Endothelial cell of umbilical vein (primary cell): Measurements from ENCODE around the gene HIRA. TPM values are rescaled to one million over a fixed set of nuclear protein-coding genes. Genes with fewer than 3 reads are reported as not detected.

ENCODE experiments used
- BruUV-seq: library from RNA; stranded (reverse); fragments of 400-500 nt; replicated peaks from 2 replicates; lab custom pipeline; 2021; lab: Mats Ljungman, UMichigan
- CTCF ChIA-PET: fragments of 300-600, 350-600 bp; sonication (Branson Sonifier 250); formaldehyde crosslinking; loops from one replicate; lab custom pipeline; 2021; ENCODE audit warnings: antibody characterized with exemption, inconsistent platforms; lab: Charles Lee
- POLR2A ChIA-PET: fragments of 300-600, 350-600 bp; sonication (Branson Sonifier 250); formaldehyde crosslinking; loops from one replicate; lab custom pipeline; 2021; ENCODE audit warnings: antibody characterized with exemption, inconsistent platforms; lab: Charles Lee
- DNase-seq: peaks from one replicate; pipeline ENCODE4 v3.0.0-alpha.2; 2011; ENCODE audit warnings: low read depth, low spot score
- FAIRE-seq: peaks from 2 replicates; lab custom pipeline; 2011; peaks lifted over from hg19 to GRCh38; lab: Jason Lieb, UNC
- H2AFZ ChIP-seq: 2 replicates; pipeline ENCODE4 v1.6.0; 2012; ENCODE audit warnings: low read depth, low read length, control low read depth, inconsistent platforms
- H3K27ac ChIP-seq: 2 replicates; pipeline ENCODE4 v1.5.1; 2011; ENCODE audit warnings: low read depth, mild to moderate bottlenecking, control low read depth, low read length, moderate library complexity; ENCODE audit not compliant: insufficient read depth
- H3K27me3 ChIP-seq, 2 experiments: 2 replicates each; pipeline versions ENCODE4 v1.6.0 to v1.6.1; 2011; ENCODE audit warnings: low read length in 2 of 2, mixed read lengths in 1 of 2; ENCODE audit not compliant: control insufficient read depth in 2 of 2, insufficient read depth in 2 of 2
- H3K36me3 ChIP-seq, 2 experiments: 2 replicates in 1 of 2; 3 replicates in 1 of 2; pipeline ENCODE4 v1.5.1; 2011; ENCODE audit warnings: low read length in 2 of 2, mild to moderate bottlenecking in 1 of 2, moderate library complexity in 1 of 2; ENCODE audit not compliant: control insufficient read depth in 2 of 2, insufficient read depth in 2 of 2; ENCODE audit errors: extremely low read depth in 1 of 2
- H3K4me1 ChIP-seq: 3 replicates; pipeline ENCODE4 v1.5.1; 2011; ENCODE audit warnings: mild to moderate bottlenecking, low read length; ENCODE audit not compliant: control insufficient read depth, insufficient read depth; ENCODE audit errors: extremely low read depth
- H3K4me2 ChIP-seq: 2 replicates; pipeline ENCODE4 v1.6.1; 2011; ENCODE audit warnings: low read length, control low read depth, mixed read lengths; ENCODE audit not compliant: insufficient read depth
- H3K4me3 ChIP-seq, 3 experiments: fragments of 200-600 bp in 1 of 3; sonication (generic), shearing (Covaris generic) in 1 of 3; replicated peaks in 1 of 3; 2 replicates each; pipeline ENCODE4 v1.5.1; 2011 to 2016; ENCODE audit warnings: control low read depth in 3 of 3, low read length in 3 of 3, mild to moderate bottlenecking in 2 of 3, inconsistent platforms in 1 of 3, low read depth in 1 of 3, moderate library complexity in 1 of 3; ENCODE audit not compliant: insufficient read depth in 1 of 3
- H3K79me2 ChIP-seq: 2 replicates; pipeline ENCODE4 v1.6.0; 2012; ENCODE audit warnings: low read length, inconsistent platforms; ENCODE audit not compliant: control insufficient read depth, insufficient read depth
- H3K9ac ChIP-seq: replicated peaks from 2 replicates; pipeline ENCODE3; 2011; ENCODE audit warnings: low read length, control low read depth; ENCODE audit not compliant: insufficient read depth; ENCODE audit errors: extremely low read depth
- H3K9me1 ChIP-seq: replicated peaks from 3 replicates; pipeline ENCODE4 v1.6.0; 2011; ENCODE audit warnings: mild to moderate bottlenecking, low read length; ENCODE audit not compliant: control insufficient read depth, insufficient read depth; ENCODE audit errors: extremely low read depth
- H3K9me3 ChIP-seq: replicated peaks from 2 replicates; pipeline ENCODE4 v1.5.1; 2012; ENCODE audit warnings: low read length, inconsistent platforms; ENCODE audit not compliant: control insufficient read depth, insufficient read depth
- H4K20me1 ChIP-seq: replicated peaks from 2 replicates; pipeline ENCODE3; 2011; ENCODE audit warnings: mild to moderate bottlenecking, low read length; ENCODE audit not compliant: control insufficient read depth, insufficient read depth; ENCODE audit errors: extremely low read depth
- EZH2 ChIP-seq: IDR thresholded peaks from 2 replicates; pipeline ENCODE4 v1.6.1; 2012; ENCODE audit warnings: borderline replicate concordance, low read depth, mild to moderate bottlenecking, moderate library complexity, low read length, inconsistent platforms; ENCODE audit not compliant: severe bottlenecking
- FOS ChIP-seq: IDR thresholded peaks from 2 replicates; pipeline ENCODE4 v1.6.1; 2011; ENCODE audit warnings: mild to moderate bottlenecking, low read length, moderate library complexity, borderline replicate concordance; ENCODE audit not compliant: insufficient read depth
- GATA2 ChIP-seq: IDR thresholded peaks from 2 replicates; pipeline ENCODE4 v1.7.0; 2011; ENCODE audit warnings: low read depth, mild to moderate bottlenecking, moderate library complexity, mixed read lengths, low read length; ENCODE audit not compliant: insufficient read length, insufficient read depth
- JUN ChIP-seq: IDR thresholded peaks from 2 replicates; pipeline ENCODE4 v1.6.1; 2011; ENCODE audit warnings: borderline replicate concordance, low read depth; ENCODE audit not compliant: insufficient read length, insufficient read depth
- MYC ChIP-seq: IDR thresholded peaks from one replicate; pipeline ENCODE4 v1.6.1; 2011; ENCODE audit warnings: mild to moderate bottlenecking, low read depth, low read length
- POLR2A ChIP-seq: IDR thresholded peaks from 2 replicates; pipeline ENCODE4 v1.6.1; 2012; ENCODE audit warnings: low read depth, mild to moderate bottlenecking, control low read depth, low read length
- POLR2AphosphoS5 ChIP-seq: IDR thresholded peaks from 2 replicates; pipeline ENCODE4 v1.6.1; 2012; ENCODE audit warnings: low read depth, mild to moderate bottlenecking, control low read depth, low read length, moderate library complexity; ENCODE audit not compliant: insufficient read depth
- dilution Hi-C: fragments of 300-500 bp; cut with MboI; formaldehyde crosslinking; loops from one replicate; pipeline ENCODE4 v1.15.0; 2019; ENCODE audit warnings: low sequenced_read_pairs; ENCODE audit not compliant: extremely low pct_ligation_motif_present
- intact Hi-C: fragments of 100-400 bp; cut with micrococcal nuclease; formaldehyde crosslinking; loops from one replicate; pipeline ENCODE4 v1.10.0; 2022
- polyA plus RNA-seq, 4 experiments: library from polyadenylated mRNA; depleted of rRNA in 3 of 4; stranded (reverse) in 3 of 4; unstranded in 1 of 4; fragments of >200 nt; gene quantifications; 2 replicates each; pipeline versions ENCODE4 v1.2.1 to v1.2.3, GENCODE V29; 2011 to 2012; ENCODE audit warnings: missing spikeins in 1 of 4
- total RNA-seq: library from RNA; stranded (reverse); gene quantifications from 2 replicates; pipeline ENCODE4 v1.2.3, GENCODE V29; 2021
- TF ChIP-seq, protein P1 (sequence below), 2 donors: IDR thresholded peaks; 1 replicate in 1 of 2; 2 replicates in 1 of 2; pipeline ENCODE4 v1.5.1; 2011; ENCODE audit warnings: low read length in 2 of 2, mild to moderate bottlenecking in 2 of 2, moderate library complexity in 2 of 2, control low read depth in 1 of 2, inconsistent platforms in 1 of 2, low read depth in 1 of 2; ENCODE audit not compliant: insufficient read depth in 1 of 2; ENCODE audit errors: extremely low read depth in 1 of 2
- TF ChIP-seq, protein P2 (sequence below): IDR thresholded peaks from 2 replicates; pipeline ENCODE4 v1.6.1; 2011; ENCODE audit not compliant: insufficient read depth, insufficient read length

The HIRA gene
- total and polyA plus RNA-seq, 2 donors (not counting 3 experiments of a cell fraction or from before 2014, with no cell fraction given): 17.3 to 27.7 TPM

DNA sequence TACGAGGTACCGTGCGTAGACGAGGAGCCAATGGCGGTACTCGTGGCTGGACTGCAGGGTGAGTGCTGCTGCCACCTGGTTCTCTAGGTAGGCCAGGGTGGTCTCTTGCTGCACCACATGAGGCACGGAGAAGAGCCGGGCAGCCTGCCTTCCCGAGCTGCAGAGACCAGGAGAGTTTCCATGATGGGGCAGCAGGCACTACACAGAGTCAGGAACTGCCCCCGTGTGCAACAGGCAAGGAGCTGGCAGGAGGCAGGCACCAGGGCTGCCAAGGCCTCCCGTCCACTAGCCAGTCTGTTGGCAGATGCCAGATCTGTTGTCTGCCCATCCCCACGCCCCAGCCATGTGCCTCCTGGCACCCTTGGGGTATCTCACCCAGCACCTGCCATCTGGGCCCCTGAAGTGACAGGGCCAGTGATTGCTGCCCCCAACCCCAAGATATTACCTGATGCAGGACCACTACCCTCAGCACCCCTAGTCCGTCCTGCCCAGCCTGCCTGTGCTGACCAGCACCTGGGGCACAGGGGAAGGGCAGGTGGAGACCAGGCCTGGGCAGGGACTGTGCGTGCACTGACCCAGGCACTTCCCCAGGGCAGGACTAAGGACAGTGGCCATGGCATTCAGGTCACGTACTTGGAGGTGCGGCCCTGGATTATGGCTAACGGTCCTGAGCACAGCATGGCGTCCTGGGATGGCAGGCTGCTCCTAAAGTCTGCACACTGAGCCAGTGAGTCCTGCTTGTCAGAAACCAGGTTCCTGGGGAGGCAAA is 78.0 kb downstream of the HIRA start:
- intact Hi-C loops (no loop called here), dilution Hi-C loops (no loop called here)

DNA sequence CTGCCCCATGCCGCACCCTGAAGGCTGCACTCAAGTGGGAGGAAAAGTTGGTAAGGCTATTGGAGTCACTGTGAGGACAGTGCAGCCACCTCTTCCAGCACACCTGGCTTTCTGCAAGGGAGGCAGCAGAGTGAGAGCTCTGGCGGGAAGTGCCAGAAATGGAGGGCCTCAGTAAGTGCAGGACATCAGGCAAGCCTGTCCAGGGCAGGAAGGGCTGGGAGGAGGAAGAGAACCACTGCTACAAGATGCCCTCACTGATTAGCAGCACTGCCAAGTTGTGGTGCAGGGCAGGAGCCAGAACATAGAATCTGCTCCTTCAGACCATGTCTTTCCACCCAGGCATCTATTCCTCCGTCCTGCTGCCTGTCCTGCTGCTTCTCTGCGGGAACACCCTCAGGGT is 78.8 kb downstream of the HIRA start:
- H3K9me3 ChIP-seq: no peaks in the 10 kb centered on the region
- H3K4me2 ChIP-seq: no peak overlapping the region
- FAIRE-seq (no peak), DNase-seq (no peak)
- no peak overlapping the region for H3K9ac ChIP-seq
- no peak overlapping the region for H3K4me3 ChIP-seq
- H3K9me1 ChIP-seq: no peaks in the 10 kb centered on the region
- intact Hi-C loops (no loop called here), dilution Hi-C loops (no loop called here)
- BruUV-seq: no TSS peak
- ChIA-PET POLR2A (no interaction called here), CTCF (no interaction called here)
- no peaks in the 10 kb centered on the region for H4K20me1 ChIP-seq
- TF ChIP-seq GATA2 (no peak), POLR2AphosphoS5 (no peak), JUN (no peak), MYC (no peak), EZH2 (no peak), POLR2A (no peak), FOS (no peak)
- TF ChIP-seq, protein P1, sequence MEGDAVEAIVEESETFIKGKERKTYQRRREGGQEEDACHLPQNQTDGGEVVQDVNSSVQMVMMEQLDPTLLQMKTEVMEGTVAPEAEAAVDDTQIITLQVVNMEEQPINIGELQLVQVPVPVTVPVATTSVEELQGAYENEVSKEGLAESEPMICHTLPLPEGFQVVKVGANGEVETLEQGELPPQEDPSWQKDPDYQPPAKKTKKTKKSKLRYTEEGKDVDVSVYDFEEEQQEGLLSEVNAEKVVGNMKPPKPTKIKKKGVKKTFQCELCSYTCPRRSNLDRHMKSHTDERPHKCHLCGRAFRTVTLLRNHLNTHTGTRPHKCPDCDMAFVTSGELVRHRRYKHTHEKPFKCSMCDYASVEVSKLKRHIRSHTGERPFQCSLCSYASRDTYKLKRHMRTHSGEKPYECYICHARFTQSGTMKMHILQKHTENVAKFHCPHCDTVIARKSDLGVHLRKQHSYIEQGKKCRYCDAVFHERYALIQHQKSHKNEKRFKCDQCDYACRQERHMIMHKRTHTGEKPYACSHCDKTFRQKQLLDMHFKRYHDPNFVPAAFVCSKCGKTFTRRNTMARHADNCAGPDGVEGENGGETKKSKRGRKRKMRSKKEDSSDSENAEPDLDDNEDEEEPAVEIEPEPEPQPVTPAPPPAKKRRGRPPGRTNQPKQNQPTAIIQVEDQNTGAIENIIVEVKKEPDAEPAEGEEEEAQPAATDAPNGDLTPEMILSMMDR (IDR thresholded peaks at IDR 0.05; ENCODE audit: extremely low read depth in 1 of 2, insufficient read depth in 1 of 2, low read depth in 1 of 2, low read length in 2 of 2): no peak
- TF ChIP-seq, protein P2, sequence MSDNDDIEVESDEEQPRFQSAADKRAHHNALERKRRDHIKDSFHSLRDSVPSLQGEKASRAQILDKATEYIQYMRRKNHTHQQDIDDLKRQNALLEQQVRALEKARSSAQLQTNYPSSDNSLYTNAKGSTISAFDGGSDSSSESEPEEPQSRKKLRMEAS: no peak
- H3K36me3 ChIP-seq: peaks cover 22 to 42% of the 10 kb centered on the region in 2 experiments
- no peaks in the 10 kb centered on the region for H3K79me2 ChIP-seq
- H3K4me1 ChIP-seq: no peaks in the 10 kb centered on the region
- H3K27ac ChIP-seq: no peak overlapping the region
- H3K27me3 ChIP-seq: no peaks in the 10 kb centered on the region
- H2AFZ ChIP-seq: no peak overlapping the region

More for the DNA sequence above, 78.0 kb downstream of the HIRA start:
- Histone ChIP-seq H3K4me3 (no peak overlapping the region), H3K9me3 (no peaks in the 10 kb centered on the region), H3K27me3 (no peaks in the 10 kb centered on the region), H3K4me2 (no peak overlapping the region), H3K4me1 (no peaks in the 10 kb centered on the region), H3K27ac (no peak overlapping the region), H3K9me1 (no peaks in the 10 kb centered on the region), H2AFZ (no peak overlapping the region), H4K20me1 (no peaks in the 10 kb centered on the region), H3K9ac (no peak overlapping the region), H3K36me3 (peaks cover 25 to 45% of the 10 kb centered on the region in 2 experiments), H3K79me2 (no peaks in the 10 kb centered on the region)
- POLR2A ChIA-PET: no interaction called here
- no peak for TF ChIP-seq GATA2
- TF ChIP-seq POLR2A: no peak
- no peak for FAIRE-seq
- no peak for DNase-seq
- no TSS peak for BruUV-seq
- CTCF ChIA-PET: no interaction called here
